NCI-H2171 (cell line): ENCODE measurements around the gene ATP8A2.

Experiments
- DNase-seq: peaks from one replicate; lab custom pipeline; 2025; lab: John Stamatoyannopoulos, UW

ATP8A2 gene

DNA sequence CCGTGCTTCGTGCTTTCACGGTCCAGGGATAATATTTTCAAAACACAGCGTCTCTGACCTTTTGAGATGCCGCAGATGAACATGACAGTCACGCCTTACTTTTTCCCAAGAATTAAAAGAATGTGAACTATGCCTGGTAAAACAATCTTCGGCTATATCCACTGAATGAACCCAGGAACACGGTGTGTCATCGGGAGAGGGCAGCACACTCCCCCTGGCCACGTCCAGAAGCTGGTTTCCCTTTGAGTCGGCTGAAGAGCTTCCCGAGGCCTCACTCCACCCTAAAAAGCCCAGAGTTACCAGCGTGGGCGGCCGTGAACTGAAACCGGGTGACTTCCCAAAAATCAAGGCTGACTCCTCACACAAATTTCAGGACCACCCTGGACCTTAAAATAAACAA is 702.9 kb downstream of the ATP8A2 start:
- DNase-seq = no peak
